ENCODE measurements around the gene MAPK8IP2. TPM values are rescaled to one million over a fixed set of nuclear protein-coding genes. Genes with fewer than 3 reads are reported as not detected.
A peak's percentile ranks its signal among the peaks of the same experiment; 100 is the strongest.

MAPK8IP2 gene
- total RNA-seq, 6 donors from 2014 or later, result 1.0 to 5.5 (median 3.4) TPM

- peaks cover 0 to 44% (median 26%) of the 10 kb centered on the region in 4 donors for H3K27me3 ChIP-seq
- peaks cover 11 to 19% (median 14%) of the 10 kb centered on the region in 4 donors for H3K4me1 ChIP-seq
- no peaks in the 10 kb centered on the region for H3K9me3 ChIP-seq
- DNase-seq (peak in 1 of 2 donors; percentile 82), ATAC-seq (ENCODE audit: low FRiP score in 2 of 2) (no peak)
- H3K4me3 ChIP-seq, result no peak overlapping the region
- 72 to 76% methylated on average over 56 to 70 of the region's 103 CpGs for WGBS, 2 donors
- TF ChIP-seq POLR2AphosphoS5 (IDR thresholded peaks at IDR 0.05) (no peak), CTCF (IDR thresholded peaks at IDR 0.05) (no peak), POLR2A (IDR thresholded peaks at IDR 0.05) (no peak), EP300 (IDR thresholded peaks at IDR 0.05) (no peak)
- H3K36me3 ChIP-seq, result no peaks in the 10 kb centered on the region
- H3K27ac ChIP-seq, result no peak overlapping the region
Measured at GRCh38 chr22:50604256-50605001, 3.8 kb downstream of the MAPK8IP2 start.

GRCh38 chr22:50605002-50605612, 4.5 kb downstream of the MAPK8IP2 start:
- TF ChIP-seq POLR2AphosphoS5 (IDR thresholded peaks at IDR 0.05) (no peak), POLR2A (IDR thresholded peaks at IDR 0.05) (no peak), EP300 (IDR thresholded peaks at IDR 0.05) (no peak), CTCF (IDR thresholded peaks at IDR 0.05) (no peak)
- no peak for DNase-seq
- Histone ChIP-seq H3K4me1 (peaks cover 7 to 14% (median 11%) of the 10 kb centered on the region in 4 donors), H3K4me3 (no peak overlapping the region), H3K27me3 (peaks cover 0 to 38% (median 21%) of the 10 kb centered on the region in 4 donors), H3K27ac (no peak overlapping the region), H3K9me3 (no peaks in the 10 kb centered on the region), H3K36me3 (no peaks in the 10 kb centered on the region)
- no peak for ATAC-seq (ENCODE audit: low FRiP score in 2 of 2)
- 86 to 87% methylated on average over 21 of the region's 23 CpGs for WGBS, 2 donors

- no peak for TF ChIP-seq CTCF (IDR thresholded peaks at IDR 0.05)
- no peak for TF ChIP-seq POLR2AphosphoS5 (IDR thresholded peaks at IDR 0.05)
- TF ChIP-seq POLR2A (IDR thresholded peaks at IDR 0.05), result no peak
- TF ChIP-seq EP300 (IDR thresholded peaks at IDR 0.05), result no peak
- no peak overlapping the region for H3K27ac ChIP-seq
- no peak overlapping the region for H3K4me3 ChIP-seq
- no peaks in the 10 kb centered on the region for H3K9me3 ChIP-seq
- H3K36me3 ChIP-seq, result no peaks in the 10 kb centered on the region
- peak in 1 of 2 donors; percentile 72 for DNase-seq
- WGBS, 2 donors, result 88% methylated on average over 17 of the region's 20 CpGs; no CpG with 5 or more reads in 1 of the 2 donors
- no peak for ATAC-seq (ENCODE audit: low FRiP score in 2 of 2)
- peaks cover 0 to 33% (median 18%) of the 10 kb centered on the region in 4 donors for H3K27me3 ChIP-seq
- peaks cover 4 to 9% (median 7%) of the 10 kb centered on the region in 4 donors for H3K4me1 ChIP-seq
Measured at GRCh38 chr22:50605613-50606074, 5.1 kb downstream of the MAPK8IP2 start.

- no peak overlapping the region for H3K27ac ChIP-seq
- peaks cover 0 to 26% (median 15%) of the 10 kb centered on the region in 4 donors for H3K27me3 ChIP-seq
- 71 to 75% methylated on average over 18 to 19 of the region's 19 CpGs for WGBS, 2 donors
- no peak for ATAC-seq (ENCODE audit: low FRiP score in 2 of 2)
- H3K4me3 ChIP-seq, result no peak overlapping the region
- peak in 1 of 2 donors; percentile 55 for DNase-seq
- H3K4me1 ChIP-seq, result peaks cover 0 to 5% (median under 1%) of the 10 kb centered on the region in 4 donors
- H3K36me3 ChIP-seq, result no peaks in the 10 kb centered on the region
- TF ChIP-seq EP300 (IDR thresholded peaks at IDR 0.05), result no peak
- TF ChIP-seq POLR2AphosphoS5 (IDR thresholded peaks at IDR 0.05), result no peak
- H3K9me3 ChIP-seq, result no peaks in the 10 kb centered on the region
Measured at GRCh38 chr22:50606165-50606945, 5.8 kb downstream of the MAPK8IP2 start.
